Measurements from ENCODE around the gene ERCC5. TPM values are rescaled to one million over a fixed set of nuclear protein-coding genes. Genes with fewer than 3 reads are reported as not detected.
A peak's percentile ranks its signal among the peaks of the same experiment; 100 is the strongest.

ERCC5 gene
- total and polyA plus RNA-seq, 2 experiments from 2014 or later = 49.2 to 78.5 TPM

- Histone ChIP-seq H3K79me2 (ENCODE audit: insufficient read depth) (no peaks in the 10 kb centered on the region), H3K36me3 (ENCODE audit: low read depth) (no peaks in the 10 kb centered on the region), H3K9me2 (ENCODE audit: insufficient read depth) (no peaks in the 10 kb centered on the region), H2AFZ (no peak overlapping the region), H3K27ac (no peak overlapping the region), H4K20me1 (ENCODE audit: insufficient read depth) (no peaks in the 10 kb centered on the region), H3K4me1 (ENCODE audit: insufficient read depth) (peaks cover 6% of the 10 kb centered on the region; the same call in 1 of the 2 replicates), H3K27me3 (replicated peaks; ENCODE audit: insufficient read depth) (no peaks in the 10 kb centered on the region), H3K9me3 (ENCODE audit: low read depth) (no peaks in the 10 kb centered on the region), H3K4me3 (no peak overlapping the region), H3F3A (ENCODE audit: insufficient read depth) (no peaks in the 10 kb centered on the region), H3K4me2 (ENCODE audit: unreplicated experiment) (no peak overlapping the region), H3K9ac (no peak overlapping the region)
- no peak for DNase-seq
- in situ Hi-C loops (cut with MboI) = no loop called here
- TF ChIP-seq EZH2 (IDR thresholded peaks at IDR 0.05; ENCODE audit: insufficient read depth, poor library complexity, severe bottlenecking) = no peak
- TF ChIP-seq EZH2phosphoT487 (IDR thresholded peaks at IDR 0.05; ENCODE audit: insufficient read depth, low read depth) = no peak
- 70 to 71% methylated on average over 9 to 12 of the region's 12 CpGs for WGBS, 2 experiments (ENCODE audit: low coverage in 1 of 2, low lambda C conversion rate in 2 of 2, missing lambda C conversion rate in 2 of 2)
Measured at GRCh38 chr13:102902789-102903347, 57.0 kb downstream of the ERCC5 start.

- H3K27me3 ChIP-seq (replicated peaks; ENCODE audit: insufficient read depth) = no peaks in the 10 kb centered on the region
- H3F3A ChIP-seq (ENCODE audit: insufficient read depth) = no peaks in the 10 kb centered on the region
- no peaks in the 10 kb centered on the region for H3K9me3 ChIP-seq (ENCODE audit: low read depth)
- in situ Hi-C loops (cut with MboI) = no loop called here
- DNase-seq = peak; percentile 45
- 46 to 50% methylated on average over 14 of the region's 14 CpGs for WGBS, 2 experiments (ENCODE audit: low coverage in 1 of 2, low lambda C conversion rate in 2 of 2, missing lambda C conversion rate in 2 of 2)
- H3K79me2 ChIP-seq (ENCODE audit: insufficient read depth) = no peaks in the 10 kb centered on the region
- no peaks in the 10 kb centered on the region for H4K20me1 ChIP-seq (ENCODE audit: insufficient read depth)
- H3K27ac ChIP-seq = no peak overlapping the region
- H3K4me2 ChIP-seq (ENCODE audit: unreplicated experiment) = no peak overlapping the region
- no peak overlapping the region for H3K9ac ChIP-seq
- H3K9me2 ChIP-seq (ENCODE audit: insufficient read depth) = no peaks in the 10 kb centered on the region
- TF ChIP-seq EZH2phosphoT487 (IDR thresholded peaks at IDR 0.05; ENCODE audit: insufficient read depth, low read depth) = no peak
- H3K4me1 ChIP-seq (ENCODE audit: insufficient read depth) = peaks cover 6% of the 10 kb centered on the region; the same call in 1 of the 2 replicates
- no peak overlapping the region for H2AFZ ChIP-seq
- H3K4me3 ChIP-seq = no peak overlapping the region
- no peaks in the 10 kb centered on the region for H3K36me3 ChIP-seq (ENCODE audit: low read depth)
Measured at GRCh38 chr13:102903659-102904407, 58.0 kb downstream of the ERCC5 start.

DNA sequence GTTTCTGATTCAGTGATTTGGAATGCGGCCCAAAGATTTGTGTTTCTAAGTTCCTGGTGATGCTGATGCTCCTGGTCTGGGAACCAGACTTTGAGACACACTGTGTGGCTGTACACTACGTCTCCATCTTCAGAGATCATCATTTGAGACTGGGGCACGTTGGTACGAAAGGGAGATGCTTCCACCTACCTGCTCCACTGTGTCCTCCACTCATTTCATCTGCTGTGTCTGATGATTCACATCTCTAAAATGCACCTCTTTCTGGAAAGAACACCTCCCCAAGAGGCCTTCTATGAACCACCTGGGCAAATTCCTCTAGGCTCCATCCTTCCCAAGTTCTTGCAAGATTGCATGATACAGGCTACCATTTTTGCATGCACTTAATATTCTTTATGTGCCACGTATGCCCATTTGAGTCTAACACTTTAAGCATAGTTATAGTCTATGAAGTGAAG, 58.6 kb downstream of the ERCC5 start:
- in situ Hi-C loops (cut with MboI) = no loop called here
- Histone ChIP-seq H3F3A (ENCODE audit: insufficient read depth) (no peaks in the 10 kb centered on the region), H3K9ac (no peak overlapping the region), H3K27me3 (replicated peaks; ENCODE audit: insufficient read depth) (no peaks in the 10 kb centered on the region), H3K9me2 (ENCODE audit: insufficient read depth) (no peaks in the 10 kb centered on the region), H2AFZ (no peak overlapping the region), H3K36me3 (ENCODE audit: low read depth) (no peaks in the 10 kb centered on the region), H3K4me2 (ENCODE audit: unreplicated experiment) (no peak overlapping the region), H3K9me3 (ENCODE audit: low read depth) (no peaks in the 10 kb centered on the region), H4K20me1 (ENCODE audit: insufficient read depth) (no peaks in the 10 kb centered on the region), H3K4me3 (no peak overlapping the region), H3K4me1 (ENCODE audit: insufficient read depth) (peaks cover 6% of the 10 kb centered on the region; the same call in 1 of the 2 replicates), H3K27ac (no peak overlapping the region), H3K79me2 (ENCODE audit: insufficient read depth) (no peaks in the 10 kb centered on the region)
- TF ChIP-seq EZH2phosphoT487 (IDR thresholded peaks at IDR 0.05; ENCODE audit: insufficient read depth, low read depth) = no peak
- no peak for TF ChIP-seq EZH2 (IDR thresholded peaks at IDR 0.05; ENCODE audit: insufficient read depth, poor library complexity, severe bottlenecking)
- DNase-seq = no peak
- 63 to 64% methylated on average over 5 of the region's 5 CpGs for WGBS, 2 experiments (ENCODE audit: low coverage in 1 of 2, low lambda C conversion rate in 2 of 2, missing lambda C conversion rate in 2 of 2)

DNA sequence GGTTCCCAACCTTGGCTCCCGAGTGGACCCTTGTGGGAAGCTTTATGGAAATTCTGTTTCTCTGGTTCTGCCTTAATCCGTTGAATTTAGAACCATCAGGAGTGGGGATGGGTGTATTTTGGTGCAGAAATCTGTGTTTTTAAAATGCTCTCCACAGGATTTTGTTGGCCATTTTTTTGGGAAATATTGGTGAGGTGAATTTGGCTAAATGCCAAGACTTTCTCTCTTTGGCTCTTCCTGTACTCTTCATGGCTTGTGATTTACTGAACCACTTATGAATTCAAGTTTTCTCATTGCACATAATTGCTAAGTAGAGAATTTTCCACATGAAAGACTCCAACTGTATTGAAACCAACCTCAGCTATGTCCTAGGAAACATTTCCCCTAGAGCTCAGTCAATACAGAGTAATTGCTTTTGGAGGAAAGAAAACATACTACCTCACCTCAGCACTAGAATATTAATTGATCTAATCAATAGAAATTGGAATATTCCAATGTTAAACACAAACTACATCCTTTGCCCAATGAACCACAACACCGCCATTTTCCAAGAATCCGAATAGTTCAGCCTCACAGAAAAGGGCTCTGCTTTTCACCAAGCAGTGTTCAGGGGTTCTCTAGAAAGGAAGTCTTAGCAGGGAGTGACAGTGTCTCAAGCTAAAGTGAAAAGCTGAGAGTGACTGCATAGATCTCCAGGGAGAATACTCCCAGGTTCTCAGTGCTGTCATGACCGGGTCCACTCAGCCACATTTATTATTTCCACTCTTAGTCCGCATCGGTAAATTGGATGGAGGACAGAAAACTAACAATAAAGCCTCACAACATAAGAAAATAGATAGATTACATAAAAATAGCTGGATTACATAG, 60.3 kb downstream of the ERCC5 start:
- H3K4me1 ChIP-seq (ENCODE audit: insufficient read depth) = peaks cover 6% of the 10 kb centered on the region; the same call in 1 of the 2 replicates
- 0 out of 2 replicates have a peak, but pooled peaks cover 3% of the 10 kb centered on the region for H3K27me3 ChIP-seq (replicated peaks; ENCODE audit: insufficient read depth)
- H3K4me3 ChIP-seq = no peak overlapping the region
- TF ChIP-seq EZH2phosphoT487 (IDR thresholded peaks at IDR 0.05; ENCODE audit: insufficient read depth, low read depth) = no peak
- no peak overlapping the region for H2AFZ ChIP-seq
- no peak overlapping the region for H3K4me2 ChIP-seq (ENCODE audit: unreplicated experiment)
- whole genome bisulfite sequencing, 2 experiments (ENCODE audit: low coverage in 1 of 2, low lambda C conversion rate in 2 of 2, missing lambda C conversion rate in 2 of 2) = 83 to 84% methylated on average over 7 of the region's 7 CpGs
- in situ Hi-C loops (cut with MboI) = no loop called here
- no peak overlapping the region for H3K27ac ChIP-seq
- H3K79me2 ChIP-seq (ENCODE audit: insufficient read depth) = no peaks in the 10 kb centered on the region
- H4K20me1 ChIP-seq (ENCODE audit: insufficient read depth) = no peaks in the 10 kb centered on the region
- H3K9me2 ChIP-seq (ENCODE audit: insufficient read depth) = no peaks in the 10 kb centered on the region
- H3K9ac ChIP-seq = no peak overlapping the region
- no peaks in the 10 kb centered on the region for H3F3A ChIP-seq (ENCODE audit: insufficient read depth)
- no peak for DNase-seq
- no peaks in the 10 kb centered on the region for H3K36me3 ChIP-seq (ENCODE audit: low read depth)
- H3K9me3 ChIP-seq (ENCODE audit: low read depth) = no peaks in the 10 kb centered on the region

Measured in GM23248 (cell line).